Renal pelvis (tissue), 12 donors: ENCODE data around the gene CFAP300. TPM values are rescaled to one million over a fixed set of nuclear protein-coding genes. Genes with fewer than 3 reads are reported as not detected.

Experiments used
- DNase-seq: peaks from one replicate; pipeline ENCODE4 v3.0.0-alpha.2; 2013
- long read RNA-seq, 16 experiments: transcript quantifications; one replicate each; lab custom pipeline, GENCODE V29; 2026
- polyA plus RNA-seq, 3 donors: library from polyadenylated mRNA; unstranded; fragments of 120-200 nt; gene quantifications; one replicate each; pipeline ENCODE4 v1.2.1, GENCODE V29; 2013; ENCODE audit not compliant: insufficient read length in 3 of 3

Gene CFAP300
- 1 to 10 TPM; 4.3 to 6.8 (median 5.6) TPM for polyA plus RNA-seq
- long read RNA-seq, donor 1, partial matches to known transcripts, result 0 of 2 reads
- long read RNA-seq, donor 1, other reads (novel, unspliced or antisense), result 0 of 2 reads
- long read RNA-seq, donor 2, partial matches to known transcripts, result 0 of 1 reads
- long read RNA-seq, donor 2, other reads (novel, unspliced or antisense), result 0 of 1 reads
- long read RNA-seq, donor 3, partial matches to known transcripts, result 0 of 4 reads
- long read RNA-seq, donor 3, other reads (novel, unspliced or antisense), result 0 of 4 reads
- long read RNA-seq, donor 4, partial matches to known transcripts, result 0 of 3 reads
- long read RNA-seq, donor 4, other reads (novel, unspliced or antisense), result 0 of 3 reads
- long read RNA-seq, donor 5, result 0 reads
- long read RNA-seq, donor 6, partial matches to known transcripts, result 0 of 2 reads
- long read RNA-seq, donor 6, other reads (novel, unspliced or antisense), result 0 of 2 reads
- long read RNA-seq, donor 7, partial matches to known transcripts, result 0 of 1 reads
- long read RNA-seq, donor 7, other reads (novel, unspliced or antisense), result 0 of 1 reads
- long read RNA-seq, donor 8, result 0 reads
- long read RNA-seq, donor 9, partial matches to known transcripts, result 0 of 2 reads
- long read RNA-seq, donor 9, other reads (novel, unspliced or antisense), result 0 of 2 reads
- long read RNA-seq, donor 10, partial matches to known transcripts, result 0 of 2 reads
- long read RNA-seq, donor 10, other reads (novel, unspliced or antisense), result 0 of 2 reads
- long read RNA-seq, donor 11, partial matches to known transcripts, result 0 of 1 reads
- long read RNA-seq, donor 11, other reads (novel, unspliced or antisense), result 0 of 1 reads
- long read RNA-seq, donor 12, partial matches to known transcripts, result 0 of 2 reads
- long read RNA-seq, donor 12, other reads (novel, unspliced or antisense), result 0 of 2 reads
- long read RNA-seq, donor 13, partial matches to known transcripts, result 0 of 1 reads
- long read RNA-seq, donor 13, other reads (novel, unspliced or antisense), result 0 of 1 reads
- long read RNA-seq, donor 14, result 0 reads
- long read RNA-seq, donor 15, partial matches to known transcripts, result 0 of 1 reads
- long read RNA-seq, donor 15, other reads (novel, unspliced or antisense), result 0 of 1 reads
- long read RNA-seq, donor 16, partial matches to known transcripts, result 0 of 5 reads
- long read RNA-seq, donor 16, other reads (novel, unspliced or antisense), result 0 of 5 reads

- peak; percentile 77 for DNase-seq
Observed at GRCh38 chr11:102047305-102047924, at the start of gene CFAP300. CFAP300 (plus strand) TSS chr11:102047437; CDS start chr11:102047471, 34 bp downstream.

DNA sequence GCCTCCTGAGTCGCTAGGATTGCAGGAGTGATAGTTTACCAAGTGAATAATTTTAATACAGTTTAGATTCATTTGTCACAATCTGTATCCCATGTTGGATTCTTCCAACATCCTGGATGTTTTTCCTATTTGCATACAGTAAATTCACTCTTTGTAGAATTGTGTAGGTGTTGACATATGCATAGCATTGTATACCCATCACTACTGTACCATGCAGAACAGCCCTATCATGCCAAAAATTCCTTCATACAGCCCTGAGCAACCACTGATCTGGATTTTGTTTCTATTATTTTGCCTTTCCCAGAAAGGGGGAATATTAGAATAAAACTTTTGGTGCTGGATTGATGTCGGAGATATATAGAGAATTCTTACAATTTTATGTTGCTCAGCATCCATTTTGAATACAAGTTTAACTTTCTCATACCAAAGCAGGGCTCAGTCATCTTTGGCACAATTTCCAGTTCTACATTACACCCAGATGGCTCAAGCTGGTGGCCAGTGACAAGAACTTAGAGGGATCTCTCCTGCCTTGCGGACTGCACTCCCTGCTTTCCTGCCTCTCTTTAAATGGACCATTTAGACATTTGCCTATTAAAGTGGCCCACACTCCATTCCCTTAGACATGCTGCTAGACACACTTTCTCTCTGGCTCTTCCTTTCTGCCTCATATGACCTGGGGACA lies 45.4 kb upstream of the CFAP300 start:
- DNase-seq, result no peak

DNA sequence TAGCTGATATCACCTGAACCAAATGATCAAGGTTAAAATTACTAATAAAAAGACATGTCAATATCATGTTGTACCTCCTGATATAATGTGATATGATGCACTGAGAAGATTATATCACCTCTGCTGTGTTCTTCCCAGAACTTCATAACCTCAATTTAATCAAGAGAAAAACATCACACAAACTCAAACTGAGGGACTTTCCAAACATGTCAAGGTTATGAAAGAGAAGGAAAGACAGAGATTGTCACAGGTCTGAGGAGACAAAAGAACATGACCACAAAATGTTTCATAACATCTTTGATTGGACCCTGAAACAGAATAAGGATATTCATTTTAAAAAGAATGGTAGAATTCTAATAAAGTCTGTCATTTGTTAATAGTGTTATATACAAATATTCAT lies 43.0 kb upstream of the CFAP300 start:
- no peak for DNase-seq

DNA sequence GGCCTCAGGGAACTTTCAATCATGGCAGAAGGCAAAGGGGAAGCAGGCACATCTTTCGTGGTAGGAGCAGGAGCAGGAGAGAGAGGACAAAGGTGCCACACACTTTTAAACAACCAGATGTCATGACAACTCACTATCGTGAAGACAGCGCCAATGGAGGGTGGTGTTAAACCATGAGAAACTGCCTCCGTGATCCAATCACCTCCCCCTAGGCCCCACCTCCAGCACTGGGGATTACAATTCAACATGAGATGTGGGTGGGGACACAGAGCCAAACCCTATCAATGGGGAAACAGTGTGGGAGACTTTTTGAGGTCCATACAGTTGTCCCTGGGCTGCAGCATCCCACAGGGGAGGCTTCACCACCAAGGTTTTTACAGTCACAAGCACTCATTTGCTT lies 41.9 kb upstream of the CFAP300 start:
- DNase-seq, result no peak

DNA sequence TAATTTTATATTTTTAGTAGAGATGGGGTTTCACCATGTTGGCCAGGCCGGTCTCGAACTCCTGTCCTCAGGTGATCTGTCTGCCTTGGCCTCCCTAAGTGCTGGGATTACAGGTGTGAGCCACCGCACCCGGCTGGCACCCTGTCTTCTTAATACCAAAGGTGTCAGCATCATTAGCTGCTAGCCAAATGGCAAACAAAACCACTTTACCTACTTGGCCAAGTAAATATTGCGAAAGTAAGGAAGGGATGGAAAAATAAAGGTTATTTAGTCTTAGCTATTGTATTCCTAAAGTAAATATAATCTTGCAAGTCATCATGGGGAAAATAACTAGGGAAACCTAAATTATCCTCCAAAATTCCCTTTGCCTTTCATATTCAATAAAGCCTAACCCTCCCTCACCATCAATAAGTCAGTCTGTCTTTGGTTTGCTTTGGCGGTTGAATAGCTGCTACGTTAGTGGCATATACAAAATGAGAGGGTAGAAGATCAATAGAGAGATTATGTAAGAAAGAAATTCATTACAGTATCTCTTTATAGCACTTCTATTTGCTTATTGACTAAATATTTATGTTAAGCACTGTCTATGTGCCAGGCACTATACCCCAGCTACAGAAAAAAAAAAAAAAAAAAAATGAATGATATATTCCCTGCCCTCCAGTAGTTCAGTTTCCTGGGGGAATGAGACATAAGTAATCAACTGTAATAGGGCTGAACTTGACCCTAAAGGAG lies 40.2 kb upstream of the CFAP300 start:
- no peak for DNase-seq

GRCh38 chr11:102007567-102008437 lies 39.4 kb upstream of the CFAP300 start:
- DNase-seq, result peak; percentile 39

- DNase-seq, result no peak
Observed at GRCh38 chr11:102010776-102011494, 36.3 kb upstream of the CFAP300 start.

- no peak for DNase-seq
Observed at GRCh38 chr11:102012946-102013345, 34.3 kb upstream of the CFAP300 start.

GRCh38 chr11:102014756-102015155 lies 32.5 kb upstream of the CFAP300 start:
- DNase-seq, result no peak

DNA sequence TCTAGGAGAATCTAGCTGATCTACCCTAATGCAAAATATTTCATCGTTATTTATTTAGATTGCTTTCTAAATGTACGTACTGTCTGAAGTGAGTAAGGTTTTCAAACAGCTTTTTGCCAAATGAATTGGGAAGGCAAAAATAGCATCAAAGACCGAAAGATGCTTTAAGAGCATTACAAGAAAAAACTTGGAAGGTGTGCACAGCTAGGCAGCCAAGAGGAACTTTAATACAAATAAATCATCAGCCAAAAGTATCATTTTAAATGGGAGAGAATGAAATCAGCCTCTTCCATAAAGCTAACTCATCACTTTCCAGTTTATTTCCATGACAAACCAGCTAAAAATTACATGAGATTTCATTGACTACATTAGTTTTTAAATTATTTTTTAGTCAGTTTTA lies 30.2 kb upstream of the CFAP300 start:
- no peak for DNase-seq

DNA sequence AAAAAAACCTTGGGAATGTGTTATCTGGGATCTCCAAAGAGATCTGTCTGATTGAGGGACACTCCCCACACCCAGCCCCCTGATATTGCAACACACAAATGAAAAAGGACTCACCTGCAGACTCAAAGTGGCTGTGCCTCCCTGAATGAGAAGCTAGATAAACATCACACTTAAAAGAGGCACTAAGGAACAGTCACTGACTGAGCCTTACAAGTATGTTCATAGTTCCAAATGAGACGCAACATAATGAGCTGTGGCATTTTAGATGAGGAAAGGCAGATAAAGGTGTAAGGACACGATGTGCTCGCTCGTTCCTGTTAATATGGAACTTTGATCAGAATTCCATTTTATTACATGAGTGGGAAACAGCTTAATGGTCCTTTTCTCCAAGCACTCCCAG lies 21.0 kb upstream of the CFAP300 start:
- DNase-seq, result no peak

DNA sequence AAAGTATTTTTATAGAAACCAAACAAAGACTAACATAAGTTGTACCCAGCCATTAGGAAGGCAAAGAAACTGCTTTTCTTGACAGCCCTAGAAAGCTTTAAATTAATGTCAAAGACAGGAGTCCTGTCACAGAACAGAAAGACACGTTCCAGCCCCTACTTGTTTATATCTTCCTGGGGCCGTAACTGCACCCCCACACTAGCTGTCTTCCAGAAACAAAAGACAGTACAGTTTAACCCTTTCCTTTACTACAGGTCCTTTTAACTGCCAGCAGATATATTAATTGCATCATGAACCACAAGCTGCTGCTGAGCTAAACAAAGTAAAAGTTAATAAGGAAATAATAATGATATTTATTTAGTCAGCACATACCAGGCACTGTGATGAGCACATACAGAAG lies 20.3 kb upstream of the CFAP300 start:
- DNase-seq, result no peak

GRCh38 chr11:102036757-102037156 lies 10.5 kb upstream of the CFAP300 start:
- DNase-seq, result no peak

GRCh38 chr11:102046841-102047240 lies 396 bp upstream of the CFAP300 start:
- DNase-seq, result no peak

- no peak for DNase-seq
Observed at GRCh38 chr11:102050927-102051575, 3.8 kb downstream of the CFAP300 start.

DNA sequence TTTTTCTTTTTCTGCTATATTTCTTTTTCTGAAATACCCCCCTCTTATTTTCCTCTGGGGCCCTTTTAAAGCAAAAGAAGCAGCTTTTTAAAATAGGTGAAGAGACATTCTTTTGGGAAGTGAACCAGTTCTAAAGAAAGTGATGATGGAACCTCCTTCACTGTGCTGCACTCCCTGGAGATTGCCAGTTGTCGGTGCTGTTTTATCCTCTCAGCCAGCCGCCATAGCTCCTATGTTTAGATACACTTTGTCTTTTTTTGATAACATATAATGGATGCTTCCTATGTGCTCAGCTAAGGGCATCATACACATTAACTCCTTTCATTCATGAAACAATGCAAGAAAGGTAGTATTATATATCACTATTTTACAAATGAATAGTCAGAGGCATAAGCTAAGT lies 14.0 kb downstream of the CFAP300 start:
- no peak for DNase-seq

- DNase-seq, result no peak
Observed at GRCh38 chr11:102062106-102062505, 14.9 kb downstream of the CFAP300 start.

DNA sequence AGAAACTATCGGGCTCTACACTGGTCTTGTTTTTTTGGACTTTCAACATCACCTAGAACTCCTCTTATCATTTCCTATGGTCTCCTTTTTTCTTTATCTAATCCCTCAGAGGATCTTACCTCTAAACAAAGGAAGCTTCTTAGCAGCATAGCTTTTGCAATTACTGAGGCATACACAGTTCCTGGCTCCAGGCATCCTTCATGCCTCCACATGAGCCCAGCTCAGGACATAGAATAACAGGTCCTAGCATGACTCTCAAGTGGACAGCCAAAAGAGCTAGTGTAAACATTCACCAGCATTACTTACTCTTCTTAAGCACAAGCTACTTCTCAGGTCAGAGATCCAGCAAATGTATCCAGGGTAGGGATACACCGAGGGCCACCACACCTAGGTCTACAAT lies 17.1 kb downstream of the CFAP300 start:
- DNase-seq, result no peak
